Measurements from ENCODE around the gene PXDN.

Gene PXDN

GRCh38 chr2:1721706-1722646 lies 22.3 kb downstream of the PXDN start:
- TF ChIP-seq, protein P1, sequence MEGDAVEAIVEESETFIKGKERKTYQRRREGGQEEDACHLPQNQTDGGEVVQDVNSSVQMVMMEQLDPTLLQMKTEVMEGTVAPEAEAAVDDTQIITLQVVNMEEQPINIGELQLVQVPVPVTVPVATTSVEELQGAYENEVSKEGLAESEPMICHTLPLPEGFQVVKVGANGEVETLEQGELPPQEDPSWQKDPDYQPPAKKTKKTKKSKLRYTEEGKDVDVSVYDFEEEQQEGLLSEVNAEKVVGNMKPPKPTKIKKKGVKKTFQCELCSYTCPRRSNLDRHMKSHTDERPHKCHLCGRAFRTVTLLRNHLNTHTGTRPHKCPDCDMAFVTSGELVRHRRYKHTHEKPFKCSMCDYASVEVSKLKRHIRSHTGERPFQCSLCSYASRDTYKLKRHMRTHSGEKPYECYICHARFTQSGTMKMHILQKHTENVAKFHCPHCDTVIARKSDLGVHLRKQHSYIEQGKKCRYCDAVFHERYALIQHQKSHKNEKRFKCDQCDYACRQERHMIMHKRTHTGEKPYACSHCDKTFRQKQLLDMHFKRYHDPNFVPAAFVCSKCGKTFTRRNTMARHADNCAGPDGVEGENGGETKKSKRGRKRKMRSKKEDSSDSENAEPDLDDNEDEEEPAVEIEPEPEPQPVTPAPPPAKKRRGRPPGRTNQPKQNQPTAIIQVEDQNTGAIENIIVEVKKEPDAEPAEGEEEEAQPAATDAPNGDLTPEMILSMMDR (conservative IDR thresholded peaks at IDR 0.05): no peak
- TF ChIP-seq ZFX (IDR thresholded peaks at IDR 0.05): no peak
- no peak overlapping the region for H3K27ac ChIP-seq

GRCh38 chr2:1718339-1719220 lies 25.7 kb downstream of the PXDN start:
- no peak overlapping the region for H3K27ac ChIP-seq

GRCh38 chr2:1717113-1717512 lies 27.2 kb downstream of the PXDN start:
- TF ChIP-seq, protein P1 (conservative IDR thresholded peaks at IDR 0.05): no peak
- TF ChIP-seq ZFX (IDR thresholded peaks at IDR 0.05): no peak
- H3K27ac ChIP-seq: peak overlapping the region; percentile 44

More at GRCh38 chr2:1718339-1719220, 25.7 kb downstream of the PXDN start:
- TF ChIP-seq ZFX (IDR thresholded peaks at IDR 0.05): no peak
- TF ChIP-seq, protein P1 (conservative IDR thresholded peaks at IDR 0.05): no peak

- peak overlapping the region; percentile 44 for H3K27ac ChIP-seq
- TF ChIP-seq ZFX (IDR thresholded peaks at IDR 0.05): no peak
These were observed 27.9 kb downstream of the PXDN start for GRCh38 chr2:1716441-1716840.

- peak overlapping the region; percentile 44 for H3K27ac ChIP-seq
These were observed 28.4 kb downstream of the PXDN start for GRCh38 chr2:1716014-1716305.

GRCh38 chr2:1715184-1716013 lies 28.9 kb downstream of the PXDN start:
- TF ChIP-seq, protein P1 (conservative IDR thresholded peaks at IDR 0.05): no peak
- no peak for TF ChIP-seq ZFX (IDR thresholded peaks at IDR 0.05)
- no peak overlapping the region for H3K27ac ChIP-seq

DNA sequence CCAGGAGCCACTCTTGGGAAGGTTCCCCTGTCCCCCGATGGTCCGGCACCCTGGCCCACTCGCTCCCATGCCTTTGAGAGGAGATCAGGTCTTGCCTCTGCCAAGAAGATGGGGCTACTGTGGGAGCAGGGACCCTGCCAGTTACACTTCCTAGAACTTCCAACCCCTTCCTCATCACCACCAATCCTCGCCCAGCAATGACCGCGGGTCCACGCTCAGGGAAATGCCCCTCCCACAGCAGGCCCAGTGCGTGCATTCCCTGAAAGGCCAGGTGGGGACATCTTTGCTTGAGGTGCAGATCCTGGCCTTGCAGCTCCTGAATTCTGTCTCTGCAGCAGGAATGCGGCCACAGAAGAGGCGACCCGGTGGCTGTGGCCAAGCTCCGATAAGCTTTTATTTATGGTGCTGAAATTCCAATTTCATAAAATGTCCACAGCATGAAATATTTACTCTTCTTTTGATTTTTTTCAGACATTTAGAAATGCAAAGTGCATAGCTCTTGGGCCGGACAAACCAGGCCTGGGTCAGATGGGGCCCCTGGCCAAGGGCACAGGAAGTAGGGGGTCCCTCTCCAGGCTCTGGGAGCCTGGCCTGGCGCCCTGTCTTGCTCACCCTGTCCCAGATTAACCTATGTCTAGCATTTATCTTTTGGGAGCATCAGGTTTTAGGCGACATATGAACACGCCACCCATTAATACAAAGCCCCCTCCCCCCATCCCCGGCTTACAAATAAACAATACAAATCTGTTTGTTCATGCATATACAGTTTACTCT lies 29.8 kb downstream of the PXDN start:
- TF ChIP-seq, protein P1 (conservative IDR thresholded peaks at IDR 0.05): no peak
- TF ChIP-seq ZFX (IDR thresholded peaks at IDR 0.05): no peak
- no peak overlapping the region for H3K27ac ChIP-seq

Data from C4-2B (cell line).